Breast epithelium (tissue), 4 donors: ENCODE data around the gene CCDC91. TPM values are rescaled to one million over a fixed set of nuclear protein-coding genes. Genes with fewer than 3 reads are reported as not detected.

Experiments used
- DNase-seq, 2 donors: peaks; one replicate each; pipeline ENCODE4 v3.0.0-alpha.2; 2019; ENCODE audit warnings: low spot score in 2 of 2
- H3K27ac ChIP-seq, 2 donors: fragments of 200-600 bp; sonication (generic) in 1 of 2; one replicate each; pipeline ENCODE4 v1.5.1; 2016 to 2019; ENCODE audit warnings: mild to moderate bottlenecking in 1 of 2
- H3K27me3 ChIP-seq, 2 donors: fragments of 200-600 bp; sonication (generic) in 1 of 2; one replicate each; pipeline versions ENCODE4 v1.5.1 to v1.6.0; 2017 to 2019; ENCODE audit warnings: control low read depth in 1 of 2, mild to moderate bottlenecking in 1 of 2
- H3K36me3 ChIP-seq: fragments of 200-600 bp; one replicate; pipeline ENCODE4 v1.5.1; 2019
- H3K4me1 ChIP-seq, 2 donors: fragments of 200-600 bp; sonication (generic); one replicate each; pipeline ENCODE4 v1.5.1; 2016 to 2019; ENCODE audit warnings: control low read depth in 1 of 2
- H3K4me3 ChIP-seq, 3 donors: fragments of 200-600 bp; sonication (generic); 1 replicate in 2 of 3; 2 replicates in 1 of 3; pipeline ENCODE4 v1.5.1; 2016 to 2019; ENCODE audit warnings: mild to moderate bottlenecking in 3 of 3, moderate library complexity in 2 of 3
- H3K9me3 ChIP-seq, 2 donors: fragments of 200-600 bp; sonication (generic) in 1 of 2; one replicate each; pipeline ENCODE4 v1.5.1; 2016 to 2019; ENCODE audit warnings: control low read depth in 1 of 2
- CTCF ChIP-seq, 3 donors: fragments of 450-650 bp; IDR thresholded peaks; one replicate each; pipeline ENCODE4 v1.5.1; 2016 to 2017; ENCODE audit warnings: antibody characterized with exemption in 3 of 3, mild to moderate bottlenecking in 3 of 3, moderate library complexity in 3 of 3
- POLR2A ChIP-seq: fragments of 450-650 bp; IDR thresholded peaks from one replicate; pipeline ENCODE4 v1.6.1; 2016; ENCODE audit warnings: antibody characterized with exemption, mild to moderate bottlenecking, moderate library complexity
- POLR2AphosphoS5 ChIP-seq, 3 donors: sonication (generic); formaldehyde crosslinking; IDR thresholded peaks; one replicate each; pipeline ENCODE4 v1.6.1; 2017; ENCODE audit warnings: antibody characterized with exemption in 3 of 3
- intact Hi-C: fragments of 100-400 bp; cut with DNase I; formaldehyde crosslinking; loops from one replicate; pipeline ENCODE4 v1.15.1; 2023; ENCODE audit warnings: low total_unique reads
- total RNA-seq, 3 donors: library from RNA; depleted of rRNA; stranded (reverse); fragments of >200 nt; gene quantifications; one replicate each; pipeline ENCODE4 v1.1.0, GENCODE V29; 2016

Gene CCDC91
- total RNA-seq, 3 donors from 2014 or later: 45.9 to 68.9 (median 48.8) TPM

- DNase-seq: no peak
- no peaks in the 10 kb centered on the region for H3K36me3 ChIP-seq
- no peak overlapping the region for H3K27ac ChIP-seq
- intact Hi-C loops: no loop called here
- H3K9me3 ChIP-seq: no peaks in the 10 kb centered on the region
- no peak overlapping the region for H3K4me3 ChIP-seq
- no peaks in the 10 kb centered on the region for H3K27me3 ChIP-seq
- no peaks in the 10 kb centered on the region for H3K4me1 ChIP-seq
- TF ChIP-seq CTCF (IDR thresholded peaks at IDR 0.05) (no peak), POLR2AphosphoS5 (IDR thresholded peaks at IDR 0.05) (no peak), POLR2A (no peak)
Measured at GRCh38 chr12:28517101-28517500, 326.8 kb downstream of the CCDC91 start.

DNA sequence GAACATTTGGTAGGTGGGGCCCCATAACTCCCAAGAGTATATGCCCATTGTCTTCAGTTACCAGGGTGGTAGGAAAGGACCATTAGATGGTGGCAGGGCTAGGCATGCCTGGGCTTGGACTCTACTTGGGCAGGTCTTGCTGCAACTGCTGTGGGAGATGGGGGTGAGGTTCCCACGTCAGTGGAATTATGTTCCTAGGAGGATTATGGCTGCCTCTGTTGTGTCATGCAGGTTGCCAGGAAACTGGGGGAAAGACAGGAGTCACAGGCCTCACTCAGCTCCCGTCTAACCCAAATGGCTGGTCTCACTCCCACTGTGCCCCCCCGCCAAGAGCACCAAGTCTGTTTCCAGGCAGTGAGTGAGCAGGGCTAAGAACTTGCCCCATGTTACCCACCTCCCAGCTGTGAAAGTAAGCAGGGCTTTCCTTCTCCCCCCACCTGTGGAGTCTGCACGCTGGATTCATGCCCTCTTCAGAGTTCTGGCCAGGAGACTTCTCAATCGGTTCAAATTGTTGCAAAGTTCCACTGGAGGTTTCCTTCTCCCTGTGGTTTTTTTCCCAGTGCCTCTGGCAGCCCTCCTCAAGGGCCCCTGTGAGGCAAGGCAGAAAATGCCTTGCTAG lies 337.5 kb downstream of the CCDC91 start:
- TF ChIP-seq POLR2A (no peak), POLR2AphosphoS5 (IDR thresholded peaks at IDR 0.05) (no peak), CTCF (IDR thresholded peaks at IDR 0.05) (no peak)
- no peak for DNase-seq
- H3K9me3 ChIP-seq: peaks cover 0 to 18% of the 10 kb centered on the region in 2 donors
- no peaks in the 10 kb centered on the region for H3K27me3 ChIP-seq
- no peak overlapping the region for H3K4me3 ChIP-seq
- no peaks in the 10 kb centered on the region for H3K4me1 ChIP-seq
- no peak overlapping the region for H3K27ac ChIP-seq
- no peaks in the 10 kb centered on the region for H3K36me3 ChIP-seq
- intact Hi-C loops: no loop called here

- intact Hi-C loops: no loop called here
- H3K27me3 ChIP-seq: no peaks in the 10 kb centered on the region
- no peaks in the 10 kb centered on the region for H3K4me1 ChIP-seq
- no peaks in the 10 kb centered on the region for H3K9me3 ChIP-seq
- no peak overlapping the region for H3K27ac ChIP-seq
- TF ChIP-seq POLR2AphosphoS5 (IDR thresholded peaks at IDR 0.05) (no peak), POLR2A (no peak), CTCF (IDR thresholded peaks at IDR 0.05) (no peak)
- no peaks in the 10 kb centered on the region for H3K36me3 ChIP-seq
- H3K4me3 ChIP-seq: no peak overlapping the region
- DNase-seq: no peak
Measured at GRCh38 chr12:28535216-28535615, 345.0 kb downstream of the CCDC91 start.

- H3K4me3 ChIP-seq: no peak overlapping the region
- no peaks in the 10 kb centered on the region for H3K9me3 ChIP-seq
- no peak for TF ChIP-seq POLR2AphosphoS5 (IDR thresholded peaks at IDR 0.05)
- TF ChIP-seq POLR2A: no peak
- no peak for TF ChIP-seq CTCF (IDR thresholded peaks at IDR 0.05)
- intact Hi-C loops: no loop called here
- no peaks in the 10 kb centered on the region for H3K36me3 ChIP-seq
- H3K27ac ChIP-seq: no peak overlapping the region
- H3K4me1 ChIP-seq: no peaks in the 10 kb centered on the region
- no peak for DNase-seq
- no peaks in the 10 kb centered on the region for H3K27me3 ChIP-seq
Measured at GRCh38 chr12:28536088-28536487, 345.8 kb downstream of the CCDC91 start.

DNA sequence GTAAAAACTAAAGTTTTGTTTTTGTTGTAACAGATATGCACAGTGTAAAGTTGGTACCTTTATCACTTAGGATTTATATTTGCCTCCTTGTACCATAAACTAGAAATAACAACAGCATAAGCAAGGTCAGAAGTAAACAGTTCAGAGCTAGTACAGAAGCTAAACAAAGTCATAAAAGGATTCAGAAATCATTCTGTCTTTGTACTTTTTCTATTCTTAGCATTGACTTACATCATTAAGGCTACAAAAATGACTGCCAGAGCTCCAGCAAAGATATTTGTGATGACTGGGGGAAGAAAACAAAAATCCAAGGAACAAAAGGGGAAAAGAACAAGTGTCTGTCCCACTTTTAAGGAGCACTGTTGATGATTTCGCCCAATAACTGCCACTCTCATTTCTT lies 347.2 kb downstream of the CCDC91 start:
- TF ChIP-seq CTCF (IDR thresholded peaks at IDR 0.05) (no peak), POLR2A (no peak), POLR2AphosphoS5 (IDR thresholded peaks at IDR 0.05) (no peak)
- no peaks in the 10 kb centered on the region for H3K36me3 ChIP-seq
- H3K27me3 ChIP-seq: no peaks in the 10 kb centered on the region
- H3K4me1 ChIP-seq: no peaks in the 10 kb centered on the region
- H3K9me3 ChIP-seq: no peaks in the 10 kb centered on the region
- no peak overlapping the region for H3K27ac ChIP-seq
- no peak overlapping the region for H3K4me3 ChIP-seq
- DNase-seq: no peak
- intact Hi-C loops: no loop called here
